Stimulated activated CD4-positive, alpha-beta T cell treated with anti-CD3 and anti-CD28 coated beads, Interleukin-12 subunit alpha, Interleukin-12 subunit beta, amount 100 ng/mL, for 4 hours (primary cell): ENCODE measurements around the gene THAP12.
"Not testable (repeated sequence)": the region's sequence is repeated elsewhere in the genome, so short reads cannot be mapped to it uniquely, and the experiment has no call there.

Source experiments
- DNase-seq: peaks from one replicate; pipeline ENCODE4 v3.0.0-alpha.2; 2020

THAP12 gene, protein sequence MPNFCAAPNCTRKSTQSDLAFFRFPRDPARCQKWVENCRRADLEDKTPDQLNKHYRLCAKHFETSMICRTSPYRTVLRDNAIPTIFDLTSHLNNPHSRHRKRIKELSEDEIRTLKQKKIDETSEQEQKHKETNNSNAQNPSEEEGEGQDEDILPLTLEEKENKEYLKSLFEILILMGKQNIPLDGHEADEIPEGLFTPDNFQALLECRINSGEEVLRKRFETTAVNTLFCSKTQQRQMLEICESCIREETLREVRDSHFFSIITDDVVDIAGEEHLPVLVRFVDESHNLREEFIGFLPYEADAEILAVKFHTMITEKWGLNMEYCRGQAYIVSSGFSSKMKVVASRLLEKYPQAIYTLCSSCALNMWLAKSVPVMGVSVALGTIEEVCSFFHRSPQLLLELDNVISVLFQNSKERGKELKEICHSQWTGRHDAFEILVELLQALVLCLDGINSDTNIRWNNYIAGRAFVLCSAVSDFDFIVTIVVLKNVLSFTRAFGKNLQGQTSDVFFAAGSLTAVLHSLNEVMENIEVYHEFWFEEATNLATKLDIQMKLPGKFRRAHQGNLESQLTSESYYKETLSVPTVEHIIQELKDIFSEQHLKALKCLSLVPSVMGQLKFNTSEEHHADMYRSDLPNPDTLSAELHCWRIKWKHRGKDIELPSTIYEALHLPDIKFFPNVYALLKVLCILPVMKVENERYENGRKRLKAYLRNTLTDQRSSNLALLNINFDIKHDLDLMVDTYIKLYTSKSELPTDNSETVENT

DNA sequence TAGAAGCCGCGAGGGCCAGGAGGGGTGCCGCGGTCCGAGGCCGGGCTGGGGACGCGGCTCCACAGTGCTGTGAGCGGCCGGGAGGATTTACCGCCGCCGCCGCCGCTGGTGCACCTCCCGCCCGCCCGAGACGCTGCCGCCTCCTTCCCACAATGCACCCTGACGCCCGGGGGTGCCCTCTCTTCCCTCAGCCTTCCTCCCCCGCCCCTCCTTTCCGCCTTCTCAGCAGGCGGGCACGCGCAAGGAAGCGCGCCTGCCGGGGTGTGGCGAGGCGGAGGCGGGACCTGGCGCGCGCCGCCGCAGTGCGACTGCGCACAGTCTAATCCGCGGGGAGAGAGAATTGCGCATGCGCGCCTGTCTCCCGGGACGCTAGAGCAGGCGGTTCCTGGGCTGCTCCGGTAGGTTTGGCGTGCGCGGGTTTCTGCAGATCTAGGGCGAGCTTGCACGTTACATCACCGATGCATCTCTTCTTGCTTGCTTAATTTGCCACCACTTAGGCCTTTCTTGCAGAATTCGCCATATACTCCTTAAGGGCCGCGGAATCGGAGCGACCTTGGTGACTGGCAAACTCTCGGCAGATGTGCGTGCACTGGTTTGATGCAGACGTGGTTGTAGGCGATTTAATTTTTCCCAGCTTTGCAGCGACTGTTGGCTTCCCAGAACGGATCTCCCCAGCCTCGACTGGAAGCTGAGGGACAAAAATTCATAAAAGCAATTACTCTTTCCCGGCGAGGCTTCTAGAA, at the start of gene THAP12, which contains the start of gene GVQW3:
Gene THAP12 (minus strand): TSS at position 156 of the 743 bp plus-strand sequence. CDS start 296 bp downstream, outside the sequence.
Gene GVQW3 (plus strand): TSS at position 347 of the 743 bp plus-strand sequence. CDS start 506 bp downstream, outside the sequence.
- peak; percentile 94 for DNase-seq

DNA sequence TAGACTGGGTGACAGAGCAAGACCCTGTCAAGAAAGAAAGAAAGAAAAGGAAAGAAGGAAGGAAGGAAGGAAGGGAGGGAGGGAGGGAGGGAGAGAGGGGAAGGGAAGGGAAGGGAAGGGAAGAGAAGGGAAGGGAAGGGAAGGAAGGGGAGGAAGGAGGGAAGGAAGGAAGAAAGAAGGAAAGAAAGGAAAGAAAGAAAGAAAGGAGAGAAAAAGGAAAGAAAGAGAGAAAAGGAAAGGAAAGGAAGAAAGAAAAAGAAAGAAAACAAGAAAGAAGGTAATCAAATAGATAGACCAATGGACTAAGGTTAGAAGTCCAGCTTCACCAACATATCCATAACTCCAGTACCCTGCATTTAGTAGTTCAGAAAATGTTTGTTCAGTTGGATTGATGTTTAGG, 45.7 kb upstream of the THAP12 start:
- no peak for DNase-seq

DNA sequence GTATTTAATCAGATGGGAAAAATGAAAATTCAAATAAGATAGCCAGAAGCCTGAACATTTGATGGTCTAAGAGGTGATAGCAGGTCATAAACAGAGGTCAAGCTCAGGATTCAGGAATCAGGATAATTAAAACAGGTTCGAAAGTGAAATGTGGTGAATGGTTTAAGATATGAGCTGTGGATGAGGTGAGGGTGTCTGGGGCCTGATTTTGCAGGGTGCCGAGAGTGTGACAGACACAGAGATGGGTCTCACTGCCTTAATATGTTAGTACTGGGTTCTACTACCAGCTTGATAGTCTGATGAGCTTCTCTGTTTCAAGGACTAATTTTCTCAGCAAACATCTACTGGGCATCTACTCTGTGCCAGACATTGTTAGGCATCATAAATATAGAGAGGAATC, 44.0 kb upstream of the THAP12 start:
- no peak for DNase-seq

DNA sequence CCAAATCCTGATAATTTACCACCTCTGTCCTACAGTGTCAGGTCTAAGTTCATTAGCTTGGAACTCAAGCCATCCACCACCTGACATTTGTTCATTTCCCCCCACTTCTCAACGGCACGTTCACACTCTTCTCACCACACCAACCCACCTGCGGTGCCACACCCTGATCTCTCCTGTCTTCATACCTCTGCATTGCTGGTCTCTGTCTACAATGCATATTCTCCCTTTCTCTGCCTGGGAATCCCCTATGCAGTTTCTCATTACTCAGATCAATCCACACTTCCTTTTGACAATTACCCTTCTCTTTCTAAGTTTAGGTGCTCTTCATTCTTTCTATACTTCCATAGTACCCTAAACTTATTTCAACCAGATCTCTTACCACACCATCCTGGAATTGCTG, 43.4 kb upstream of the THAP12 start:
- DNase-seq: no peak

DNA sequence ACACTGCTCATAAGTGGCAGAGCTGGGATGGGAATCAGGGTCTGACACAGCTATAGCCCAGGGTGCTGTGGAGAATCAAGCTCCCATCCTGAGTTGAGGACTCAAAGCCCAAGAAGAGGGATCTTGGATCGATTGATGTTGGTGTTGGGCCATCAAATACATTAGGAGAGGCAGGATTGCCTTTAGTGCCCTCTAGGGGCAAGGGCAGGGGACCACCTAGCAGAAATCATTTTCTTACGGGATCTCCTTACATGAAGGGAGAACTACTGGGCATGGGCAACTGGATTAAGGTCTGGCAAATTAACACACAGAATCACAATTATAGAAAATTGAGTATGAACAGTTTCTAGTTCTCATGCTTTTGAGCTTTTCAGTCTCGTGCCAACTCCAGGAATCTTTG, 39.0 kb upstream of the THAP12 start:
- DNase-seq: no peak

DNA sequence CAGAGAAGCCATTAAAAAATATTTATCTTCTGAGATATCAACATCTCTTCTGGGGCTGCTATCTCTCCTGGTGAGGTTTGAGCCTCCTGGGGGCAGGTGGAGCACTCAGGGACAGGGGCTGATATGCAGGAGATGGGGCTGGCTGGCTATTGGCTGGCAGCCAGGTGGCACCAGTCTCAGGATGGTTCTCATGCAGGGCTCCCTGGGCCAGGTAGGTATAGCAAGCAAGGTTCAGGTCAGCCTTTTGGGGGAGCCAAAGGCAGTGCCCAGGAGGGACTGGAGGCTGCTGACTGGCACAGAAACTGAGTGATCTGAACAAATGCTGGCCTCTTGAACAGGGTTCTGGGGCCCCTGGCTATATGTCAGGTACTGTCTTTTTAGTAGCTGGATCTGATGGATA, 34.1 kb upstream of the THAP12 start:
- no peak for DNase-seq

DNA sequence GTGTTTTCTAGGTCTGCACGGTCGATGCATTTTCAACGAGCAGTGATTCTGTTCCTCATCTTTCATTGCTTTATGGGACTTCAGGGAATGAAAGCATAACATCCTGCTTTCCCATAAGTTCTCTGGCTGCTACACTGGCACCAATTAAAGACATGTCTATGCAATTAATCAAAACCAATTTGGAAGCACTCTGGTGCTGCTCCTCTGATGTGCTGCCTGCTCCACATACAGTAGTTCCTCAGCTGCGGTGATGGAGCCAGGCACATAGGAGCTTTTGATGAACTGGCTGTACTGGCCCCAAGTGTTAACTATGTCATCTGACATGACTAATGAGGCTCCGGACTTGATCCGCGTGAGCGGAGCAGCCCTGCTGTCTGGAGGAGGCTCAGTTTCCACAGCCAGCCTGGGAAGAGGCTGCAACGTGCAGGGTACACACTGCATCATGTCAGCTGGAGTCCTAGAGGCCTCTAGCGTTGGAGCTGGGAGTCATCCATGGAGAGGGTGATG, 30.0 kb upstream of the THAP12 start:
- DNase-seq: no peak

DNA sequence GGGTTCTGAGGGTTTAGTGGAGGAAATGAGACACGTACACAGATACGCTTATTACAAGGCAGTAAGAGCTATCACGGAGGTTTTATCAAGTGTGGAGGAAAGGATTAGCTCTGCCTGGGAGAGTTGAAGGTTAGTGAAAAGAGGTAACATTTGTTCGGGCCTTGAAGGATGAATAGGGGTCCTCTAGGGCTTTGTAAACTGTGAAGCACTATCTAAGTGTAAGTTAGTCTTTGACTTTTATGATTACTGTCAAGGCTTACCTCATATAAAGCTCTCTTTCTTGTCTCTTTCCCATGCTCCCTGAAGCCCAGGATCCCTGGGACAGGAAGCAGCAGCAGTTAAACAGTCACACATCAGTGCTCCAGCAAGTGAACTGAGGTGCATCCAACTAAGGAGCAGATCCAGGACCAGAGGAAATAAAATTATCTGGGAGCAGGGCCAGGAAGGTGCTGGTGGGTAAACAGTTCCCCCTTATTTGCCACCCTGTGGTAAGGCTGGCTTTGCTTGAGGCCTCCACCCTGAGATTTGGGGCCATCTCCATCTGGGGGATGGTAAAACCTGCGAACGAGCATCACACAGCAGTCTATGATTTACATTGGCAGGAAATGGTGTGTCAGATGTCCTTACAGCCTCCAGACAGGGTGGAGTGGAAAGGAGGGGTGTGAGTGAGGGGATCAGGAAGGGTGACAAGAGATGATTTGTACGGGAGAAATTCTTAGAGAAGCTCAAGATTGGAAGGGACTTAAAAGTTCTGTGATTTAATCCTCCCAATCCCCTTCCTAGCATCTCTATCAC, 27.4 kb upstream of the THAP12 start:
- DNase-seq: no peak

DNA sequence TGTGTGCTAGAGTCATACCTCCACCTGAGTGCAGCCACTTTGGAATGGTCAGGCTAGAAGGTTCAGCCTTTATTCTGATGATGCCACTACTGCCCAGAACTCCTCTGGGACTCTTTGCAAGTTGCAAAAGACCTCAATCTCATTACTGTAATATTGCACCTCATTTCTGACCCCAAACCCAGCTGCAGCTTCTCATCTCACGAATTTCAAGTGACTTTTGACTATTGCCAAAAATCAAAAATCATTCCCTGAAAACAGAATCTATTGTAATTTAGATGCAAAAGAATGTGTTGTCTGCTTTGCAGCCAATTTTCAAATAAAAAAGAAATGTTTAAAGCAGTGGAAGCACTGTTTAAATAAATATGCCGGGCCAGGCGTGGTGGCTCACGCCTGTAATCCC, 25.4 kb upstream of the THAP12 start:
- no peak for DNase-seq

DNA sequence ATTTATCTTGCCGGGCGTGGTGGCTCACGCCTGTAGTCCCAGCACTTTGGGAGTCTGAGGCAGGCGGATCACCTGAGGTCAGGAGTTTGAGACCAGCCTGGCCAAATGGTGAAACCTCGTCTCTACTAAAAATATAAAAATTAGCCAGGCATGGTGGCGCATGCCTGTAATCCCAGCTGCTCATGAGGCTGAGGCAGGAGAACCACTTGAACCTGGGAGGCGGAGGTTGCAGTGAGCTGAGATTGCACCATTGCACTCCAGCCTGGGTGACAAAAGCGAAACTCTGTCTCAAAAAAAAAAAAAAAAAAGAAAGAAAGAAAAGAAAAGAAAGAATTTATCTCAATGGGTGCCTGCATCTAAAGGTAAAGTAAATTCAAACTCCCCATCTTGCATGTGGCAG, 20.6 kb upstream of the THAP12 start:
- DNase-seq: not testable (repeated sequence)

DNA sequence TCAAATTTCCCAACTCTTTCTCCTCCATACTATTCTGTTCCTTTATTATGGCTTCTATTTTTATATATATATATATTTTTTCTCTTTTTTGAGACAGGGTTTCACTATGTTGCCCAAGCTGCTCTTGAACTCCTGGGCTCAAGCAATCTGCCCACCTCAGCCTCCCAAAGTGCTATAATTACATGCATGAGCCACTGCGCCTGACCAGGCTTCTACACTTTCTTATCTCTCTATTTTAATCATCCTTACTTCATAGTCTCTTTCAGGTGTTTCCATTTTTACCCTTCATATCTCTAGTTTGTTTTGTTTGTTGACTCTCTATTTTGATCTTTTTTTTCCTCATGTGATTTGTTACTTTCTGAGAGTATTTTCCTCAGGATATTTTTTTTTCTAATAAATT, 20.0 kb upstream of the THAP12 start:
- no peak for DNase-seq

DNA sequence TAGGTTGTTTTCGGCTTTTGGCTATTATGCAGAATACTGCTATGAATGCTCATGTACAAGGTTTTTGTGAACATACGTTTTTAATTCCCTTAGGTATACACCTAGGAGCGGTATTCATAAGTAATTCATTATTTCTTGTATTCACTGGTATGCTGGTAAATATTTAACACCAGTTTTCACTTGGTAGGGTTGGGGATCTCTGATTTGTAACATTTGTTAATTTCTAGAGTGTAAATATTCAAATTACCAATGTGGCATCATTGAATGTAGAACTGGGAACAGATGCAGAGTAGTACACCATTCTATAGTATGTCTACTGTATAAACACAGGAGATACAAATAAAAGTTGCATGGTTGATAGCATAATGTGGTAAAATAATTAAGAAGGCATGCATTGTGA, 16.5 kb upstream of the THAP12 start:
- no peak for DNase-seq

DNA sequence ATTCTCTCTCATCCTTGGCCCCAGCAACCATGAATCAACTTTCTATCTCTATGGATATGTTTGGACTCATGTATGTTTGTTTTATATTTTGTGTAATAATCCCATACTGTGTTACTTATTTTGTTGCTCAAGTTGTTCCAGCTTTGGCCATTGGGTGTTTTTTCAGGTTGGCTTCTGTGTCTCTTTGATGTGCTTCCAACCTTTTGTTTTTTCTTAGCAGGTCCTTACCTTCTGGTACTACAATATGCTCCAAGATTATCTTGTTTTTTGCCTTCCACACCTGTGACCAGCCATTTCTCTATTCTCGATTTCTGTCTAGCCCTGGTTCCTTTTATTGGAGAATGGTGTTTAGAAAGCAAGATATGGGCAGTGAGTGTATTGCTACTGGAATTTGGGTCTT, 14.4 kb upstream of the THAP12 start:
- no peak for DNase-seq

DNA sequence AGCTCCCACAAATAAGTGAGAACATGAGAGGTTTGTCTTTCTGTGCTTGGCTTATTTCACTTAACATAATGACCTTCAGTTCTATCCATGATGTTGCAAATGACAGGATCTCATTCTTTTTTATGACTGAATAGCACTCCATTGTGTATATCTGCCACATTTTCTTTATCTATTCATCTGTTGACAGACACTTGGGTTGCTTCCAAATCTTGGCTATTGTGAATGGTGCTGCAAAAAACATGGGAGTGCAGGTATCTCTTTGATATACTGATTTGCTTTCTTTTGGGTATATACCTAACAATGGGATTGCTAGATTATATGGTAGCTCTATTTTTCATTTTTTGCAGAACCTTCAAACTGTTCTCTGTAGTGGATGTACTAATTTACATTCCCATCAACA, 13.5 kb upstream of the THAP12 start:
- no peak for DNase-seq

DNA sequence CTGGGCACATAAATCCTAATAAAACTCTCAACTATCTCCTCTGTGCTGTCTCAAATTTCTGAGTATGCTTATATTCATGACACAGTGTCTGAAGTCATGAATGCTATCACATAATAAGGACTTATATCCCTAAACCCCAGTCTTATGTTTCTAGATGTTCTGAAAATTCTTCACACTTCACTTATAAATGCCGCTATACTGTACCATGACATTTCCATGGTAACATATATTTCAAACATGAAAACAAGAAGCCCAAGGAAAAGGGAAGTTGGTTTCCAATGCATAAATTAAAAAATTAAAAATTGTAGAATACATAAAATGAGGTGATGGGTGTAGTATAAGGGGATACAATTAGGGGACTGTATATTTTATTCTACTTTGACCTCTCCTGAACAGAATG, 11.9 kb upstream of the THAP12 start:
- no peak for DNase-seq

DNA sequence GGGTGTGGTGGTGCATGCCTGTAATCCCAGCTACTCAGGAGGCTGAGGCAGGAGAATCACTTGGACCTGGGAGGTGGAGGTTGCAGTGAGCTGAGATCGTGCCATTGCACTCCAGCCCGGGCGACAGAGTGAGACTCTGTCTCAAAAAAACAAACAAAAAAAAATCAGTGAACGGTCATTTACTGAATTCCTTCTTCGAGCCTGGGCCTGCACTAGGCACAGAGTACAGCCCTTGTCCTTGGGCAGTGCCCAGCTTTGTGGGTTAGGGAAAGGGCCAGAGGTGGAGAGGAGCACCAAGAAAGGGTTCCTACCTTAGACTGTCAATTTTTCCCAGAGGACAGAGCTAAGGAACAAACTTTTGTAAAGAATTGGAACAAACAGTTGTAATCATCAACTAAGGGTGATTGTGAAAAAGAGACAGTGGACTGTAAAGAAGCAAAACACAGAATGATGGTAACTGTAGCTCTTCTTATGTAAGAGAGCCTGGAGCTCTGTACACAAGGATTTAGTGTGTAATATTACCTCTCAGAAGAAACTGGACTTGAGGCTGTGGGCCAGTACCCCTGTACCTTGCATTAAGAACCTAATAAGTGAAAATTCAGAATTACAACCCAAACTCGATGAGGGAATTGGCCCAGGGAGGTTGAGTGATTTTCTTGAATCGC, 11.0 kb upstream of the THAP12 start:
- DNase-seq: no peak

DNA sequence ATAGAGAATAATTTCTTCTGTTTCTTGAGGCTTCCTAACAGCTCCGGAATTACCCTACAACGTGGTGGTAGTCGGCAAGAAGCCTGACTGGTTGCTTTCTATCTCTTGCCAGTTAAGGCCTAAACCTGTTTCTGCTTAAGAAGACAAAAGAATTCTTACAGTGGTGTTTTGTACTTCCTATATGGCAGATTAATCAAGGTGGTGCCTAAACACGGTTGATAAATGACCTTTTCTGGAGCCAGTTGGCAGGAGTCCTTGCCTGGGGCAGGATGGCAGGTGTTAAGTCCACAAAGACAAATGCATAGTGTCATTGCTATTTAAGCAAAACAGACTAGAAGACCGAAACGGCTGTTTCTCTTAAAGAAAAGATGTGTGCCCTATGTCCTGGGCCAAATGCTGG, 10.1 kb upstream of the THAP12 start:
- DNase-seq: no peak

DNA sequence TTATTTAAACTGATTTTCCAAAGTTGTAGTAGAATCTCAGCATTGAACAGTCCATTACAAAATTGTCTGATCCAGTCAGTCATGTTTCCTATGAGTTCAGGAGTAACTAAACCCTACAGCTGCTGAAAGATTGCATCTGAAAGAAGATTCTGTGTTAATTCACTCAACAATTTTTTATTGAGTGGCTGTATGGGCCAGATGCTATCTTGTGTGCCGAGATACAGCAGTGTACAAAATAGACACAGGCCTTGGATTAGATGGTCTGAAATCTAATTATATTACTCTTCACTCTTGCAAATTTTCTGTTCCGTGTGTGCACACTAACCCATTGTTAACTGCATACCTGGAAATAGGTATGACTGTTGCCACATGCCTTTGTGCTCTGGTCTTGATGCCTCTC, 7.5 kb upstream of the THAP12 start:
- DNase-seq: no peak

DNA sequence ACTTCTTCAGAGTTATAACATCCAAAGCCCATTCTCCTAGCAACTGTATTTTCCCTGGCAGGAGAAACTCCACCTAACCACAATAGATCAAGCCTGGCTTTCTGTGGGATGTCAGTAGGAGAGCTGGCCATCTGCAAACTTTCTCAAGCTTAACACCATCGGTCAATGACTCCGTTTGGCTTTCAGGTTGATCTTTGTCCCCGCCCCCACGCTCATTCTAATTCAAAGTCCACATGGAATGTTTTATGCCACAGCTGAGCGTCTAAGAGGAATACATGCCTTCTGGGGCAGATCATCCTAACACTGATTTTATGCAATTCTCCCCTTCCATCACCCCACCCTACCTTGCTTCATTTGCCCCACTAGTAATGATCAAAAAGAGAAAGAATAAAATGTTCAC, 5.0 kb upstream of the THAP12 start:
- no peak for DNase-seq

DNA sequence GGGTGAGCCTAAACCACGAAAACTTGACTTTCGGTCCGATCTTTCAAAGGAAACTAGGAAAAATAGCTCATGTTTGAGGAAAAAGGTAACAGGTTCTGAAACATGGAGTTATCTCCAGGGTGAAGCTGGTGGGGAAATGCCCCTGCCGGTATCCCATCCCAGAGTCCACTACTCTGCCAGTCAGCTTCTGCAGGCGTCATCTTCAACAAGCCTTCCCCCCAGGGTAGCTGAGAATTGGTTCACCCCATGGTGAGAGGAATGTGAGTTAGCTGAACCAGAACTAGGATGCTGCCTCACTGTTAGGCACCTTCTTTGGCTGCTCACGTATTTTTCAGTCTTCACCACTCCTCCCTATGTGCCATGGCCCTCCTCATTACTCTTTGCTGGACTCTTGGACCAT, 1.3 kb upstream of the THAP12 start:
- no peak for DNase-seq

DNA sequence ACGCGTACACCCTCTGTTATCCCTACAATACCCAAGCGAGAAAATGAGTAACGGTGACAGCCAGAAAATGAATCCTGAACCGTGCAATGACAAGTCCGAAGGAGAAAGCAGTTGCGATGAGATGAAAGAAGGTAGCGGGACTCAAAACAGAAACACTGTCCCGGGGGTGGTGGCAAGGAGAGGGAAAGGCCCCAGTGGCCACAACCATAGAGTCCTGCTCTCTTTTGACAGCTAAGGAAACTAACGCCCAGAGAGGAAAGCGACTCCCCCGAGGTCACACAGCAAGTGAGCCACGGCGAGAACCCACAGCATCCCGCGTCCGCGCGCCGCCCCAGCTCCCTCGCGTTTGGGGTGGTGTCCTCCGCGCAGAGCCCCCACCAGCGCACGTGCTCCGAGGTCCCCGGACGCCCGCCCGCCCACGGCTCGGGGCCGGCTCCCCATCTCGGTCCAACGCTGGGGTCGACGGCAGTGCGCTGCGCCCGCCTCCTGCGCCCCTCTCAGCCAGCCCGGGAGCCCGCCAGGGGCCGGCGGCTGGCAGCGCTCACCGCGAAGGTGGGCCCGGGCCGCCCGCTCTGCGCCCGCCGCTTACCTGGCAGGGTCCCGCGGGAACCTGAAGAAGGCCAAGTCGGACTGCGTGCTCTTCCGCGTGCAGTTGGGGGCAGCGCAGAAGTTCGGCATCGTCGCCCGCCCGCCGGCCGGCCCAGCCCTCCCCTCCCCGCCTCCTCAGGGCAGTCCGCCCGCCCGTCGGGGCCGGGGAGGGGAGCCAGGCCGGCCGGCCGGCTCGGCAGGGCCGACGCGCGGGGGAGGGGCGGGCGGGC, 564 bp downstream of the THAP12 start:
- DNase-seq: peak; percentile 54
